H1 (cell line): ENCODE measurements around the gene TRAF3. TPM values are rescaled to one million over a fixed set of nuclear protein-coding genes. Genes with fewer than 3 reads are reported as not detected.

Experiments used
- CHD7 ChIP-seq: fragments of 300-600 bp; sonication (generic); IDR thresholded peaks from 2 replicates; pipeline ENCODE4 v1.7.1; 2012; ENCODE audit warnings: low read length, moderate library complexity, mild to moderate bottlenecking, inconsistent platforms; ENCODE audit not compliant: insufficient replicate concordance
- POLR2AphosphoS5 ChIP-seq: IDR thresholded peaks from 2 replicates; pipeline ENCODE4 v1.6.1; 2011; ENCODE audit warnings: low read depth, low read length
- polyA plus RNA-seq, 7 experiments: library from polyadenylated mRNA; depleted of rRNA in 3 of 7; stranded (reverse) in 5 of 7; unstranded in 2 of 7; fragments of >200 nt in 5 of 7; fragments of 200-250 nt in 2 of 7; gene quantifications; 1 replicate in 5 of 7; 2 replicates in 1 of 7; 4 replicates in 1 of 7; pipeline versions ENCODE4 v1.2.1 to v1.2.3, GENCODE V29; 2011 to 2013; ENCODE audit warnings: missing spikeins in 2 of 7, mixed read lengths in 2 of 7
- total RNA-seq: library from RNA; stranded (reverse); fragmentation: NEBNext Ultra II Directional; extraction: Animal tissue kit (Norgen Biotek cat#: 25700); gene quantifications from 2 replicates; pipeline ENCODE4 v1.2.1, GENCODE V29; 2021
- TF ChIP-seq, protein P1 (sequence below): IDR thresholded peaks from 2 replicates; pipeline ENCODE4 v1.6.1; 2011; ENCODE audit warnings: low read length, improper control_type of control experiment

Gene TRAF3
- total and polyA plus RNA-seq, 2 of the 8 experiments (the other 6 are each of a cell fraction or from before 2014, with no cell fraction given): 5.8 to 12.1 TPM

GRCh38 chr14:102754370-102755262 is 22.6 kb upstream of the TRAF3 start (continued):
- TF ChIP-seq CHD7: no peak
- TF ChIP-seq, protein P1, sequence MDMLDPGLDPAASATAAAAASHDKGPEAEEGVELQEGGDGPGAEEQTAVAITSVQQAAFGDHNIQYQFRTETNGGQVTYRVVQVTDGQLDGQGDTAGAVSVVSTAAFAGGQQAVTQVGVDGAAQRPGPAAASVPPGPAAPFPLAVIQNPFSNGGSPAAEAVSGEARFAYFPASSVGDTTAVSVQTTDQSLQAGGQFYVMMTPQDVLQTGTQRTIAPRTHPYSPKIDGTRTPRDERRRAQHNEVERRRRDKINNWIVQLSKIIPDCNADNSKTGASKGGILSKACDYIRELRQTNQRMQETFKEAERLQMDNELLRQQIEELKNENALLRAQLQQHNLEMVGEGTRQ: no peak
- no peak for TF ChIP-seq POLR2AphosphoS5
